Measurements from ENCODE around the gene GSK3B.
"Not testable (repeated sequence)": the region's sequence is repeated elsewhere in the genome, so short reads cannot be mapped to it uniquely, and the experiment has no call there.

The GSK3B gene

GRCh38 chr3:120025520-120025919 lies 68.7 kb downstream of the GSK3B start:
- Histone ChIP-seq H3K4me3 (no peak overlapping the region), H3K27ac (no peak overlapping the region)

GRCh38 chr3:120024103-120024502 lies 70.1 kb downstream of the GSK3B start:
- Histone ChIP-seq H3K27ac (no peak overlapping the region), H3K4me3 (no peak overlapping the region)

- no peak overlapping the region for H3K4me3 ChIP-seq
These were observed 71.5 kb downstream of the GSK3B start for GRCh38 chr3:120022729-120023128.

GRCh38 chr3:120021523-120021922 lies 72.7 kb downstream of the GSK3B start:
- H3K27ac ChIP-seq, result no peak overlapping the region
- H3K4me3 ChIP-seq, result no peak overlapping the region

More at GRCh38 chr3:120022729-120023128, 71.5 kb downstream of the GSK3B start:
- H3K27ac ChIP-seq, result no peak overlapping the region

DNA sequence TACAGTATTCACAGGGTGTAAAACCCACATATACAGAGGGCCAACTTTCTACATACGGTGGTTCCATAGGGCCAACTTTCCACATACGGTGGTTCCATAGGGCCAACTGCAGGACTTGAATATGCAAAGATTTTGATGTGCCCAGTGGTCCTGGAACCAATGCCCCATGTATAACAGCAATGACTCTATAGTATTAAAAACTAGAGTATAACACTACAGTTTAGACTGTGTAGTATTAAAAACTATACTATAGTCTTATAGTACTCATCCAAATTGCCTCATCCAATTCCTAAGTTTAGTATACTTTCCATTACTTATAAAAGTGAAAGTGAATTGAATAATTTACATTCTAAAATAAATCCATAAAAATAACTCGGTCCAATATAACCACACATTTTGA lies 75.9 kb downstream of the GSK3B start:
- Histone ChIP-seq H3K27ac (no peak overlapping the region), H3K4me3 (no peak overlapping the region)

- no peak overlapping the region for H3K4me3 ChIP-seq
- H3K27ac ChIP-seq, result no peak overlapping the region
These were observed 76.6 kb downstream of the GSK3B start for GRCh38 chr3:120017692-120018091.

GRCh38 chr3:120013481-120013880 lies 80.8 kb downstream of the GSK3B start:
- H3K27ac ChIP-seq, result no peak overlapping the region
- no peak overlapping the region for H3K4me3 ChIP-seq

DNA sequence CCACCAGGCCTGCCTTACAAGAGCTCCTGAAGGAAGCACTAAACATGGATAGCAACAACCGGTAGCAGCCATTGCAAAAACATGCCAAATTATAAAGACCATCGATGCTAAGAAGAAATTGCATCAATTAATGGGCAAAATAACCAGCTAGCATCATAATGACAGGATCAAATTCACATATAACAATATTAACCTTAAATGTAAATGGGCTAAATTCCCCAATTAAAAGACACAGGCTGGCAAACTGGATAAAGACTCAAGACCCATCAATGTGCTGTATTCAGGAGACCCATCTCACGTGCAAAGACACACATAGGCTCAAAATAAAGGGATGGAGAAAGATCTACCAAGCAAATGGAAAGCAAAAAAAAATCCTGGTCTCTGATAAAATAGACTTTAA lies 88.5 kb downstream of the GSK3B start:
- H3K27ac ChIP-seq, H3K4me3 ChIP-seq: not testable (repeated sequence)

DNA sequence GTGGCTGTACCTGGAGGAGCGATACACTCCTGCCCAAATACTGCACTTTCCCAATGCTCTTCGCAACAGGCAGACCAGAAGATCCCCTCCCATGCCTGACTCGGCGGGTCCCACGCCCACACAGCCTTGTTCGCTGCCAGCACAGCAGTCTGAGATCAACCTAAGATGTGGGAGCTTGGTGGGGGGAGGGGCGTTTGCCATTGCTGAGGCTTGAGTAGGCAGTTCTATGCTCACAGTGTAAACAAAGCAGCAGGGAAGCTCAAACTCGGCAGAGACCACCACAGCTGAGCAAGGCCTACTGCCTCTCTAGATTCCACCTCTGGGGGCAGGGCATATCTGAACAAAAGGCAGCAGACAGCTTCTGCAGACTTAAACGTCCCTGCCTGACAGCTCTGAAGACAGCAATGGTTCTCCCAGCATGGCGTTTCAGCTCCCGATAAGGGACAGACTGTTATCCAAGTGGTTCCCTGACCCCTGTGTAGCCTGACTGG lies 90.2 kb downstream of the GSK3B start:
- H3K27ac ChIP-seq, result peak overlapping the region in 1 of 21 experiments; percentile 50
- H3K4me3 ChIP-seq, result not testable (repeated sequence)

GRCh38 chr3:119998166-119998565 lies 96.1 kb downstream of the GSK3B start:
- H3K27ac ChIP-seq, result no peak overlapping the region
- no peak overlapping the region for H3K4me3 ChIP-seq

- Histone ChIP-seq H3K27ac (no peak overlapping the region), H3K4me3 (no peak overlapping the region)
These were observed 103.4 kb downstream of the GSK3B start for GRCh38 chr3:119990888-119991287.

- Histone ChIP-seq H3K4me3 (no peak overlapping the region), H3K27ac (no peak overlapping the region)
These were observed 104.1 kb downstream of the GSK3B start for GRCh38 chr3:119989981-119990655.

GRCh38 chr3:119986812-119987211 lies 107.4 kb downstream of the GSK3B start:
- not testable (repeated sequence) for H3K27ac ChIP-seq, H3K4me3 ChIP-seq

GRCh38 chr3:119981386-119981785 lies 112.9 kb downstream of the GSK3B start:
- H3K27ac ChIP-seq, result no peak overlapping the region

GRCh38 chr3:119978554-119979208 lies 115.6 kb downstream of the GSK3B start:
- no peak overlapping the region for H3K4me3 ChIP-seq

More at GRCh38 chr3:119981386-119981785, 112.9 kb downstream of the GSK3B start:
- H3K4me3 ChIP-seq, result no peak overlapping the region

DNA sequence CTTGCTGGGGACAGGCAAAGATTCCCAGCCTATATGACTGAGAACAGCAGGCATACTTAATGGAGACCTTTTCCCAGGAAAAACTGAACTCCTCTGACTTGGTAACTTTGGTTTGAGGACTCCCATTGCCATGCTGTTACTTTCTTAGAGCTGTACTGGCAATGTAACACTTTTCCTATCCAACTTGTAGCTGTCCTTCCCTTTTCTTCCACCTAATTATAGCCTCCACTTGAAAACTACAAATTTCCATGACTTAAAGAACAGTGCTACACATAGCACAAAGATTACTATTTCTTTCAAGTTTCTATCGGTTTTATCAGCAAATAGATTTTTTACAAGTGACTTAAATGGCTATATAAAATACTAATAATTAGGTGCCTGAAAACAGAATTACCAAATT lies 116.9 kb downstream of the GSK3B start:
- no peak overlapping the region for H3K27ac ChIP-seq
- no peak overlapping the region for H3K4me3 ChIP-seq

More at GRCh38 chr3:119978554-119979208, 115.6 kb downstream of the GSK3B start:
- H3K27ac ChIP-seq, result no peak overlapping the region

GRCh38 chr3:119976214-119976613 lies 118.0 kb downstream of the GSK3B start:
- Histone ChIP-seq H3K27ac (no peak overlapping the region), H3K4me3 (no peak overlapping the region)

DNA sequence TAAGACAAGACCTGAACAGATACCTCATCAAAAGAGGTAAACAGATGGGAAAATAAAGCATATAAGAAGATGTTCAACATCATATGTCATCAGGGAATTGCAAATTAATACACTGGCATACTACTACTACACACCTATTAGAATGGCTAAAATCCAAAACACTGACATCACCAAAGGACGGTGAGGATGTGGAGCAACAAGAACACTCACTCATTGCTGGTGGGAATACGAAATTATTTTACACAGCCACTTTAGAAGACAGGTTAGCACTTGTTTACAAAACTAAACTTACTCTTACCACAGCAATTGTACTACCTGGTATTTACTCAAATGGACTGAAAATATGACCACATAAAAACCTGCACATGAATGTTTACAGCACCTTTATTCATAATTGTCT lies 119.6 kb downstream of the GSK3B start:
- no peak overlapping the region for H3K4me3 ChIP-seq
- no peak overlapping the region for H3K27ac ChIP-seq

DNA sequence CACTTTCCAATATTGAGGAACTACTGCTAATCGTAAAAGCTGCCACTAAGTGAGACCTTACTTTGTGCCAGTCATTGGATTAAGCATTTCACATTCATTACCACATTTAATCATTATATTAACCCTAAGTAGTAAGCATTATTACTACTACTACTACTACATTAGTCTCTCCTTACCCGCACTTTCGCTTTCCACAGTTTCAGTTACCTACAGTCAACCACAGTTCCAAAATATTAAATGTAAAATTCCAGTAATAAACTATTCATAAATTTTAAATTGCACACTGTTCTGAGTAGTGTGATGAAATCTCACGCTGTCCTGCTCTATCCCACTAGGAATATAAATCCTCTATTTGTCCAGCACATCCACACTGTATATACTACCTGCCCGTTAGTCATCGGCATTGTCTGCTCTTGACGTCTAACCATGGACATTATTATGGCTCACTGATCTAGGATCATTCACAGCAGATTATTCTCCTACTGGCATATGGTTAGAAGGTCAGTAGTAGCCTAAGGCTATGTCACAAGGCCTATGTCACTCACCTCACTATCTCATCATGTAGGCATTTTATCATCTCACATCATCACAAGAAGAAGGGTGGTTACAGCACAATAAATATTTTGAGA lies 121.1 kb downstream of the GSK3B start:
- Histone ChIP-seq H3K4me3 (no peak overlapping the region), H3K27ac (no peak overlapping the region)

DNA sequence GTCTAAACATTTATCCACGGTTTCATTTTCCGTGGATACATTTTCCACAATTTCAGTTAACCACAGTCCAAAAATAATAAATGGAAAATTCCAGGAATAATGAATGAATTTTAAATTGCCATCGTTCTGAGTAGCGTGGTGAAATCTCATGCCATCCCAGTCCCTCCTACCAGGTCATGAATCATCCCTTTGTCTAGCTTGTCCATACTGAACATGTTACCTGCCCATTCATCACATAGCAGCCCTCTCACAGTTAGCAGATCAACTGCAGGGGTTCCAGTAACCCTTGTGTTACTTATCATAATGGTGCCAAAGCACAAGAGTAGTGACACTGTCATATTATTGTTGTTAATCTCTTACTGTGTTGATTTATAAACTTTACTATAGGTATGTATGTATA lies 124.5 kb downstream of the GSK3B start:
- H3K27ac ChIP-seq, result no peak overlapping the region
- H3K4me3 ChIP-seq, result no peak overlapping the region

All from skin epidermis (tissue), 12 donors.